ENCODE data around the gene FBXL19.

DNA sequence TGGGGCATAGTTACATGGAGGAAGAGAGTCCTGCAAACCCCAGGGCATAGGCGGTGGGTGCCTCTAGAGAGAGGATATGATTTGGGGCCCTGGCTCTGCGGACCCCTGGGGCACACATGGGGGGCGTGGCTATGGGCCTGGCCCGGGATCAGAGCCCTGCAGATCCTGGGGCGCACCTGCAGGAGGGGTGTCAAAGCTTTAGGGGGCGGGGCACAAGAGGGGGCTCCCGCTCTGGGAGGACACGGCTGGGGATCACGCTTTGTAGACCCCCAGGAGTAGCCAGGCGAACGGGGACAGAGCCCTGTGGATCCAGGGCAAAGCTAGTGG lies 30.0 kb upstream of the FBXL19 start:
- TF ChIP-seq FOXA1 (IDR thresholded peaks at IDR 0.05) (no peak), HNF4G (IDR thresholded peaks at IDR 0.05) (no peak), RAD21 (IDR thresholded peaks at IDR 0.05) (no peak), TAF1 (conservative IDR thresholded peaks at IDR 0.05) (no peak), GABPA (IDR thresholded peaks at IDR 0.05 in 1 of 2, conservative IDR thresholded peaks at IDR 0.05 in 1 of 2) (no peak), JUND (IDR thresholded peaks at IDR 0.05) (no peak), YY1 (IDR thresholded peaks at IDR 0.05) (no peak), EGR1 (IDR thresholded peaks at IDR 0.05; ENCODE audit: low read depth in 2 of 2) (no peak)
- TF ChIP-seq, protein P1, sequence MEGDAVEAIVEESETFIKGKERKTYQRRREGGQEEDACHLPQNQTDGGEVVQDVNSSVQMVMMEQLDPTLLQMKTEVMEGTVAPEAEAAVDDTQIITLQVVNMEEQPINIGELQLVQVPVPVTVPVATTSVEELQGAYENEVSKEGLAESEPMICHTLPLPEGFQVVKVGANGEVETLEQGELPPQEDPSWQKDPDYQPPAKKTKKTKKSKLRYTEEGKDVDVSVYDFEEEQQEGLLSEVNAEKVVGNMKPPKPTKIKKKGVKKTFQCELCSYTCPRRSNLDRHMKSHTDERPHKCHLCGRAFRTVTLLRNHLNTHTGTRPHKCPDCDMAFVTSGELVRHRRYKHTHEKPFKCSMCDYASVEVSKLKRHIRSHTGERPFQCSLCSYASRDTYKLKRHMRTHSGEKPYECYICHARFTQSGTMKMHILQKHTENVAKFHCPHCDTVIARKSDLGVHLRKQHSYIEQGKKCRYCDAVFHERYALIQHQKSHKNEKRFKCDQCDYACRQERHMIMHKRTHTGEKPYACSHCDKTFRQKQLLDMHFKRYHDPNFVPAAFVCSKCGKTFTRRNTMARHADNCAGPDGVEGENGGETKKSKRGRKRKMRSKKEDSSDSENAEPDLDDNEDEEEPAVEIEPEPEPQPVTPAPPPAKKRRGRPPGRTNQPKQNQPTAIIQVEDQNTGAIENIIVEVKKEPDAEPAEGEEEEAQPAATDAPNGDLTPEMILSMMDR (IDR thresholded peaks at IDR 0.05; ENCODE audit: low read depth, low read length, missing input control) = no peak
- TF ChIP-seq, protein P2, sequence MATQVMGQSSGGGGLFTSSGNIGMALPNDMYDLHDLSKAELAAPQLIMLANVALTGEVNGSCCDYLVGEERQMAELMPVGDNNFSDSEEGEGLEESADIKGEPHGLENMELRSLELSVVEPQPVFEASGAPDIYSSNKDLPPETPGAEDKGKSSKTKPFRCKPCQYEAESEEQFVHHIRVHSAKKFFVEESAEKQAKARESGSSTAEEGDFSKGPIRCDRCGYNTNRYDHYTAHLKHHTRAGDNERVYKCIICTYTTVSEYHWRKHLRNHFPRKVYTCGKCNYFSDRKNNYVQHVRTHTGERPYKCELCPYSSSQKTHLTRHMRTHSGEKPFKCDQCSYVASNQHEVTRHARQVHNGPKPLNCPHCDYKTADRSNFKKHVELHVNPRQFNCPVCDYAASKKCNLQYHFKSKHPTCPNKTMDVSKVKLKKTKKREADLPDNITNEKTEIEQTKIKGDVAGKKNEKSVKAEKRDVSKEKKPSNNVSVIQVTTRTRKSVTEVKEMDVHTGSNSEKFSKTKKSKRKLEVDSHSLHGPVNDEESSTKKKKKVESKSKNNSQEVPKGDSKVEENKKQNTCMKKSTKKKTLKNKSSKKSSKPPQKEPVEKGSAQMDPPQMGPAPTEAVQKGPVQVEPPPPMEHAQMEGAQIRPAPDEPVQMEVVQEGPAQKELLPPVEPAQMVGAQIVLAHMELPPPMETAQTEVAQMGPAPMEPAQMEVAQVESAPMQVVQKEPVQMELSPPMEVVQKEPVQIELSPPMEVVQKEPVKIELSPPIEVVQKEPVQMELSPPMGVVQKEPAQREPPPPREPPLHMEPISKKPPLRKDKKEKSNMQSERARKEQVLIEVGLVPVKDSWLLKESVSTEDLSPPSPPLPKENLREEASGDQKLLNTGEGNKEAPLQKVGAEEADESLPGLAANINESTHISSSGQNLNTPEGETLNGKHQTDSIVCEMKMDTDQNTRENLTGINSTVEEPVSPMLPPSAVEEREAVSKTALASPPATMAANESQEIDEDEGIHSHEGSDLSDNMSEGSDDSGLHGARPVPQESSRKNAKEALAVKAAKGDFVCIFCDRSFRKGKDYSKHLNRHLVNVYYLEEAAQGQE (IDR thresholded peaks at IDR 0.05) = no peak
- TF ChIP-seq, protein P3, sequence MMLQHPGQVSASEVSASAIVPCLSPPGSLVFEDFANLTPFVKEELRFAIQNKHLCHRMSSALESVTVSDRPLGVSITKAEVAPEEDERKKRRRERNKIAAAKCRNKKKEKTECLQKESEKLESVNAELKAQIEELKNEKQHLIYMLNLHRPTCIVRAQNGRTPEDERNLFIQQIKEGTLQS (IDR thresholded peaks at IDR 0.05) = no peak
- TF ChIP-seq, protein P4, sequence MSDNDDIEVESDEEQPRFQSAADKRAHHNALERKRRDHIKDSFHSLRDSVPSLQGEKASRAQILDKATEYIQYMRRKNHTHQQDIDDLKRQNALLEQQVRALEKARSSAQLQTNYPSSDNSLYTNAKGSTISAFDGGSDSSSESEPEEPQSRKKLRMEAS (IDR thresholded peaks at IDR 0.05) = no peak
